ENCODE data around the gene HOXD8. TPM values are rescaled to one million over a fixed set of nuclear protein-coding genes. Genes with fewer than 3 reads are reported as not detected.

The HOXD8 gene
- total and polyA plus RNA-seq, 9 of the 15 experiments (the other 6 are each of a cell fraction or from before 2014, with no cell fraction given) = 0.04 to 0.15 TPM; not detected in 7

DNA sequence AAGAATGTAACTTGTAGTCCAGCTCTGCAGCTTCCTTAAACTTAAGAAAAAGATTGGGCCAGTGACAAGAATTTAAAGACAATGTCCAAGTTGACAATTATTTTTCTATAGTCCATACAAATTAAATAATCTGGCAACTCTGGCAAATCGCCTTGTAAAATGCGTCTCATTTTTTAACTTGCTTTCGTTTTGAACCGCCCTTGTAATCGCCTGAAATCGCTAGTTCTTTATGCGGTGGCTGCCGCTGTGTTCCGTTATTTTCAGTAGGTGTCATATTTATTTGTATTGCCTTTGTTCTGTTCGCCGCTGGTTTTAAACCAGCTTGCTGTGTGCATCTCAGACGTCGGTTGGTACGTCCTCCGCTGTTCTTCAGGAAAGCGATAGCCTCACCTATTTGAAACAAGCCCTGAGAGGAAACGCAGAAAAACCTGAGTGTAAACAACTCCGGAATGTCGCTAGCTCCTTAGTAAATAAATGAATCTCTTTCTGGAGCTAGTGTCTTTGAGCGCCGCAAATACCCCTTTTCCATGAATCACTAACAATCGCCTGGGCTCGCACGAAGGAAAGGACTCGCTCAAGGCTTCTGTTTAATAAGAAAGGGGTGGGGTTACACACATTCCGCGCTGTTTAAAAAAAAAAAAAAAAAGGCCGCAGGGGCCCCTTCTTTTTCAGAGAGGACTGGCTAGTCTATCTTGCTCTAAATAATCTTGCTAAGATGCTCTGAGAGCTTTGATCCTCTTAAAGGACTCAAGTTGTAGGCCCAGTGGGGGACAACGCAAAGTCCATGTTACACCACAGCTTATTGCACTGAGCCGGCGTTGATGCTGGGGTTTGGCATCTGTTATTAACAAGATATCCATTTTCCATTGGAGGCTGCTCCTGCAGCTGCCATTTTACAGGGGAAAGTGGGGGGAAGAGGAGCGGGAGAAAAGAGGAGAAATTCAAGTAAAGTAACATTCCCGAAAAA lies 3.0 kb downstream of the HOXD8 start (continued):
- TF ChIP-seq NFIC (IDR thresholded peaks at IDR 0.05) (0 out of 2 replicates have a peak, but pooled peaks have one; percentile 8), RBM22 (IDR thresholded peaks at IDR 0.05; ENCODE audit: low read depth, low read length, poor library complexity, severe bottlenecking) (no peak), NONO (IDR thresholded peaks at IDR 0.05; ENCODE audit: low read depth in 2 of 2, low read length in 1 of 2) (no peak), ZFP36 (IDR thresholded peaks at IDR 0.05; ENCODE audit: low read depth, low read length, partially characterized antibody) (peak; percentile 82)

DNA sequence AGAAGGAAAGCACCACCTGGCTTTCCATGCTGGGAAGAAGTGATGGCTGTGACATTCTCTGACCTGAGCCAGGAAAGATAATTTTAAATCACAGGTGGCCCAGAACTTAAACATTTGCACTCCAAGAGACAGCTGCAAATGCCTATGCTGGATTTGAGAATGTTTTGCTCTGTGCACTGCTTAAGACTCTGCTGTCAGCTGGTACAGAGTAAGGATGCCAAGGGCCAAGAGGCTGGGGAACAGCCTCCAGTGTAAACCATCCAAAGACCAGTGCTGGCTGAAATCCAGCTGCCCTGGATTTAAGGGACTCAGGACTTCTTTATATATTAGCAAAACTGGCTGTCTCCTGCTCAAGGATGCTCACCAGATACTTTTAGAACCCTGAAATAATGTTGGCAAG lies 3.9 kb downstream of the HOXD8 start:
- ChIA-PET CTCF (ENCODE audit: low intra/inter-chr PET ratio) (no interaction called here), POLR2A (interaction anchor here (0.6 to 2.3 kb wide), 5 partner anchors 7 to 1573 kb away, joined by 3 to 5 read pairs (median 3); no protein-coding TSS in a partner anchor)
- DNase-seq (ENCODE audit: extremely low read depth in 1 of 4, low spot score in 3 of 4) (no peak), ATAC-seq (no peak), FAIRE-seq (no peak)
- H2AFZ ChIP-seq (ENCODE audit: low read depth, low read length) = no peak overlapping the region
- no peak overlapping the region for H3K4me3 ChIP-seq
- intact Hi-C loops (cut with micrococcal nuclease) (no loop called here), in situ Hi-C loops (cut with MboI) (loop anchor here (25.0 kb wide), 2 partner anchors 679 to 1629 kb away; no protein-coding TSS in a partner anchor)
- 0 out of 2 replicates have a peak, but pooled peaks cover 2% of the 10 kb centered on the region for H4K20me1 ChIP-seq (replicated peaks; ENCODE audit: control insufficient read depth, insufficient read depth, low read length)
- H3K9me1 ChIP-seq (ENCODE audit: control insufficient read depth, insufficient read depth, low read length) = no peaks in the 10 kb centered on the region
- no peaks in the 10 kb centered on the region for H3K79me2 ChIP-seq (ENCODE audit: control insufficient read depth, insufficient read depth, low read length)
- TF ChIP-seq RAD51 (IDR thresholded peaks at IDR 0.05; ENCODE audit: borderline replicate concordance, low read depth) (no peak), TCFL5 (CRISPR knock-in tag; conservative IDR thresholded peaks at IDR 0.05) (no peak), FOXK1 (CRISPR knock-in tag; IDR thresholded peaks at IDR 0.05; ENCODE audit: borderline replicate concordance) (no peak), ZNF76 (CRISPR knock-in tag; IDR thresholded peaks at IDR 0.05; ENCODE audit: borderline replicate concordance) (no peak), ZNF212 (CRISPR knock-in tag; IDR thresholded peaks at IDR 0.05) (no peak), YY1 (IDR thresholded peaks at IDR 0.05; ENCODE audit: borderline replicate concordance in 1 of 3, control insufficient read depth in 1 of 3, extremely low read depth in 1 of 3, insufficient read depth in 3 of 3, insufficient read length in 1 of 3, insufficient replicate concordance in 2 of 3, low read depth in 1 of 3, low read length in 2 of 3) (no peak), CHD1 (IDR thresholded peaks at IDR 0.05; ENCODE audit: low read length) (no peak), SIN3A (IDR thresholded peaks at IDR 0.05; ENCODE audit: borderline replicate concordance in 2 of 2, control insufficient read depth in 1 of 2, low read depth in 2 of 2, low read length in 2 of 2) (no peak), ZKSCAN1 (IDR thresholded peaks at IDR 0.05; ENCODE audit: low read depth, low read length) (no peak), ZKSCAN8 (CRISPR knock-in tag; IDR thresholded peaks at IDR 0.05) (no peak)
- no peaks in the 10 kb centered on the region for H3K9me3 ChIP-seq (replicated peaks; ENCODE audit: control insufficient read depth, insufficient read depth, low read depth, low read length)
- no peak overlapping the region for H3K4me2 ChIP-seq (ENCODE audit: insufficient read depth, low read length)
- no peak overlapping the region for H3K9ac ChIP-seq (ENCODE audit: insufficient read depth in 1 of 2, low read depth in 2 of 2, low read length in 2 of 2)
- H3K27ac ChIP-seq (ENCODE audit: extremely low read depth, low read depth, low read length) = no peak overlapping the region
- H3K36me3 ChIP-seq (ENCODE audit: control insufficient read depth, insufficient read depth, low read length) = no peaks in the 10 kb centered on the region
- peaks cover 48 to 72% of the 10 kb centered on the region in 2 experiments for H3K27me3 ChIP-seq (ENCODE audit: control insufficient read depth in 2 of 2, insufficient read depth in 2 of 2, low read length in 2 of 2)
- peaks cover 0 to 27% of the 10 kb centered on the region in 2 experiments; a peak in 2 of 5 replicates for H3K4me1 ChIP-seq (replicated peaks in 1 of 2; ENCODE audit: control insufficient read depth in 2 of 2, insufficient read depth in 2 of 2, low read length in 2 of 2)
- no TSS peak for BruUV-seq (replicated peaks)

Data from K562 (cell line).